T47D (cell line): ENCODE data around the gene TFF3.

ENCODE experiments used
- DNase-seq, 2 experiments: peaks; one replicate each; pipeline versions ENCODE4 v3.0.0 to v3.0.0-alpha.2; 2011 to 2012; ENCODE audit warnings: low read depth in 1 of 2, low spot score in 1 of 2
- JUND ChIP-seq: IDR thresholded peaks from 2 replicates; pipeline ENCODE4 v1.6.1; 2012; ENCODE audit warnings: low read depth
- in situ Hi-C: cut with HindIII; loops from 2 replicates; pipeline ENCODE4 v1.10.0; 2016; ENCODE audit warnings: low sequenced_read_pairs, low pct_unique_long_range_greater_than_20kb

The TFF3 gene

GRCh38 chr21:42304556-42305454 is 10.4 kb downstream of the TFF3 start:
- TF ChIP-seq JUND = no peak
- in situ Hi-C loops = no loop called here
- no peak for DNase-seq

GRCh38 chr21:42303443-42303842 is 11.8 kb downstream of the TFF3 start:
- DNase-seq = no peak
- TF ChIP-seq JUND = no peak
- in situ Hi-C loops = no loop called here

GRCh38 chr21:42302794-42303193 is 12.4 kb downstream of the TFF3 start:
- TF ChIP-seq JUND = no peak
- DNase-seq = no peak
- in situ Hi-C loops = no loop called here

GRCh38 chr21:42302076-42302650 is 13.0 kb downstream of the TFF3 start:
- TF ChIP-seq JUND = no peak
- DNase-seq = no peak
- in situ Hi-C loops = no loop called here

- DNase-seq = no peak
- TF ChIP-seq JUND = no peak
Observed at GRCh38 chr21:42301371-42302075, 13.7 kb downstream of the TFF3 start.

GRCh38 chr21:42300956-42301355 is 14.3 kb downstream of the TFF3 start:
- in situ Hi-C loops = no loop called here
- DNase-seq = no peak
- no peak for TF ChIP-seq JUND

More at GRCh38 chr21:42301371-42302075, 13.7 kb downstream of the TFF3 start:
- in situ Hi-C loops = no loop called here

GRCh38 chr21:42300045-42300583 is 15.1 kb downstream of the TFF3 start:
- in situ Hi-C loops = no loop called here
- TF ChIP-seq JUND = no peak
- no peak for DNase-seq

GRCh38 chr21:42299324-42300044 is 15.7 kb downstream of the TFF3 start:
- in situ Hi-C loops = no loop called here
- DNase-seq = no peak
- no peak for TF ChIP-seq JUND

- in situ Hi-C loops = no loop called here
- TF ChIP-seq JUND = no peak
- no peak for DNase-seq
Observed at GRCh38 chr21:42298657-42299056, 16.6 kb downstream of the TFF3 start.

- DNase-seq = no peak
- TF ChIP-seq JUND = no peak
- in situ Hi-C loops = no loop called here
Observed at GRCh38 chr21:42298237-42298636, 17.0 kb downstream of the TFF3 start.

- DNase-seq = no peak
- TF ChIP-seq JUND = no peak
- in situ Hi-C loops = no loop called here
Observed at GRCh38 chr21:42297377-42297776, 17.8 kb downstream of the TFF3 start.

- DNase-seq = no peak
- TF ChIP-seq JUND = no peak
- in situ Hi-C loops = no loop called here
Observed at GRCh38 chr21:42296501-42296900, 18.7 kb downstream of the TFF3 start.
